LoVo (cell line): ENCODE results near the gene OR2L2.
"Not testable (repeated sequence)": the region's sequence is repeated elsewhere in the genome, so short reads cannot be mapped to it uniquely, and the experiment has no call there.

Experiments used
- DNase-seq: peaks from one replicate; pipeline ENCODE4 v3.0.0-alpha.2; 2016; ENCODE audit warnings: low spot score

Gene OR2L2

GRCh38 chr1:248029770-248030169 lies at the start of gene OR2L2:
Gene OR2L2 (plus strand): TSS chr1:248030070. CDS start chr1:248038268, 8,198 bp downstream.
- no peak for DNase-seq

GRCh38 chr1:247992986-247993385 lies 36.9 kb upstream of the OR2L2 start:
- no peak for DNase-seq

- no peak for DNase-seq
Observed at GRCh38 chr1:247998811-247999210, 31.1 kb upstream of the OR2L2 start.

- DNase-seq, result no peak
Observed at GRCh38 chr1:248000169-248000568, 29.7 kb upstream of the OR2L2 start.

- no peak for DNase-seq
Observed at GRCh38 chr1:248007778-248008177, 22.1 kb upstream of the OR2L2 start.

- DNase-seq, result no peak
Observed at GRCh38 chr1:248009681-248010080, 20.2 kb upstream of the OR2L2 start.

GRCh38 chr1:248013229-248013710 lies 16.6 kb upstream of the OR2L2 start, which contains the start of gene OR2L5:
Gene OR2L5 (plus strand): TSS chr1:248013660. CDS start chr1:248021948, 8,288 bp downstream.
- DNase-seq, result no peak

GRCh38 chr1:248015803-248016202 lies 14.1 kb upstream of the OR2L2 start:
- no peak for DNase-seq

GRCh38 chr1:248045209-248045608 lies 15.3 kb downstream of the OR2L2 start:
- DNase-seq, result no peak

GRCh38 chr1:248046536-248046935 lies 16.7 kb downstream of the OR2L2 start, which contains the start of gene OR2L3:
Gene OR2L3 (plus strand): TSS chr1:248046836. CDS start chr1:248060682, 13,846 bp downstream.
- no peak for DNase-seq

GRCh38 chr1:248047008-248047407 lies 17.1 kb downstream of the OR2L2 start:
- no peak for DNase-seq

GRCh38 chr1:248054671-248055070 lies 24.8 kb downstream of the OR2L2 start:
- DNase-seq, result no peak

- no peak for DNase-seq
Observed at GRCh38 chr1:248055261-248055660, 25.4 kb downstream of the OR2L2 start.

GRCh38 chr1:248065071-248065470 lies 35.2 kb downstream of the OR2L2 start:
- no peak for DNase-seq

- no peak for DNase-seq
Observed at GRCh38 chr1:248065604-248066003, 35.7 kb downstream of the OR2L2 start.

- not testable (repeated sequence) for DNase-seq
Observed at GRCh38 chr1:248083864-248084263, 54.0 kb downstream of the OR2L2 start.
